GM21447 (cell line): ENCODE data around the gene TNFAIP6.
"Not testable (repeated sequence)": the region's sequence is repeated elsewhere in the genome, so short reads cannot be mapped to it uniquely, and the experiment has no call there.

ENCODE experiments used
- ATAC-seq: cut with Tn5 transposase; IDR thresholded peaks from one replicate; pipeline ENCODE4 v1.9.1; 2021; ENCODE audit not compliant: unreplicated experiment

The TNFAIP6 gene

GRCh38 chr2:151357359-151357758 lies at the start of gene TNFAIP6:
Gene TNFAIP6 (plus strand): TSS chr2:151357592. CDS start chr2:151357667, 75 bp downstream.
- no peak for ATAC-seq

- ATAC-seq: not testable (repeated sequence)
These were observed 47.1 kb upstream of the TNFAIP6 start for GRCh38 chr2:151310313-151310712.

GRCh38 chr2:151312440-151312839 lies 45.0 kb upstream of the TNFAIP6 start:
- ATAC-seq: not testable (repeated sequence)

GRCh38 chr2:151315381-151315903 lies 42.0 kb upstream of the TNFAIP6 start:
- ATAC-seq: no peak

- no peak for ATAC-seq
These were observed 31.8 kb upstream of the TNFAIP6 start for GRCh38 chr2:151325581-151326095.

GRCh38 chr2:151326554-151326953 lies 30.8 kb upstream of the TNFAIP6 start:
- no peak for ATAC-seq

GRCh38 chr2:151329998-151330397 lies 27.4 kb upstream of the TNFAIP6 start:
- no peak for ATAC-seq

- no peak for ATAC-seq
These were observed 24.3 kb upstream of the TNFAIP6 start for GRCh38 chr2:151333083-151333482.

- no peak for ATAC-seq
These were observed 23.1 kb upstream of the TNFAIP6 start for GRCh38 chr2:151334082-151334815.

GRCh38 chr2:151336863-151337371 lies 20.5 kb upstream of the TNFAIP6 start:
- ATAC-seq: no peak

- no peak for ATAC-seq
These were observed 19.7 kb upstream of the TNFAIP6 start for GRCh38 chr2:151337643-151338042.

GRCh38 chr2:151338115-151338514 lies 19.3 kb upstream of the TNFAIP6 start:
- ATAC-seq: no peak

- ATAC-seq: no peak
These were observed 14.3 kb upstream of the TNFAIP6 start for GRCh38 chr2:151343073-151343472.

GRCh38 chr2:151344191-151344590 lies 13.2 kb upstream of the TNFAIP6 start:
- ATAC-seq: not testable (repeated sequence)

- no peak for ATAC-seq
These were observed 12.5 kb upstream of the TNFAIP6 start for GRCh38 chr2:151344906-151345305.

- no peak for ATAC-seq
These were observed 10.1 kb upstream of the TNFAIP6 start for GRCh38 chr2:151347294-151347693.

GRCh38 chr2:151347906-151348305 lies 9.5 kb upstream of the TNFAIP6 start:
- no peak for ATAC-seq

- ATAC-seq: no peak
These were observed 6.7 kb upstream of the TNFAIP6 start for GRCh38 chr2:151350579-151351195.

GRCh38 chr2:151353995-151354394 lies 3.4 kb upstream of the TNFAIP6 start:
- ATAC-seq: no peak

- no peak for ATAC-seq
These were observed 2.6 kb upstream of the TNFAIP6 start for GRCh38 chr2:151354807-151355206.

- no peak for ATAC-seq
These were observed 976 bp downstream of the TNFAIP6 start for GRCh38 chr2:151358166-151358970.
